ENCODE measurements around the gene CTNNBL1. TPM values are rescaled to one million over a fixed set of nuclear protein-coding genes. Genes with fewer than 3 reads are reported as not detected.
"Not testable (repeated sequence)": the region's sequence is repeated elsewhere in the genome, so short reads cannot be mapped to it uniquely, and the experiment has no call there.

CTNNBL1 gene
- total RNA-seq, 3 donors from 2014 or later (not counting 1 experiment from before 2014, with no cell fraction given): 59.1 to 75.6 (median 67.6) TPM

- TF ChIP-seq, protein P1, sequence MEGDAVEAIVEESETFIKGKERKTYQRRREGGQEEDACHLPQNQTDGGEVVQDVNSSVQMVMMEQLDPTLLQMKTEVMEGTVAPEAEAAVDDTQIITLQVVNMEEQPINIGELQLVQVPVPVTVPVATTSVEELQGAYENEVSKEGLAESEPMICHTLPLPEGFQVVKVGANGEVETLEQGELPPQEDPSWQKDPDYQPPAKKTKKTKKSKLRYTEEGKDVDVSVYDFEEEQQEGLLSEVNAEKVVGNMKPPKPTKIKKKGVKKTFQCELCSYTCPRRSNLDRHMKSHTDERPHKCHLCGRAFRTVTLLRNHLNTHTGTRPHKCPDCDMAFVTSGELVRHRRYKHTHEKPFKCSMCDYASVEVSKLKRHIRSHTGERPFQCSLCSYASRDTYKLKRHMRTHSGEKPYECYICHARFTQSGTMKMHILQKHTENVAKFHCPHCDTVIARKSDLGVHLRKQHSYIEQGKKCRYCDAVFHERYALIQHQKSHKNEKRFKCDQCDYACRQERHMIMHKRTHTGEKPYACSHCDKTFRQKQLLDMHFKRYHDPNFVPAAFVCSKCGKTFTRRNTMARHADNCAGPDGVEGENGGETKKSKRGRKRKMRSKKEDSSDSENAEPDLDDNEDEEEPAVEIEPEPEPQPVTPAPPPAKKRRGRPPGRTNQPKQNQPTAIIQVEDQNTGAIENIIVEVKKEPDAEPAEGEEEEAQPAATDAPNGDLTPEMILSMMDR (IDR thresholded peaks at IDR 0.05): no peak
- Mint-ChIP-seq H3K36me3 (no peaks in the 10 kb centered on the region), H3K4me3 (no peak overlapping the region), H3K9me3 (no peaks in the 10 kb centered on the region), H3K4me1 (peaks cover 34 to 47% of the 10 kb centered on the region in 2 donors), H3K27ac (no peak overlapping the region), H3K27me3 (ENCODE audit: low read depth in 2 of 2) (no peaks in the 10 kb centered on the region)
- H3K9me3 ChIP-seq (ENCODE audit: control insufficient read depth, insufficient read depth, low read length): no peaks in the 10 kb centered on the region
- no peaks in the 10 kb centered on the region for H3K27me3 ChIP-seq (ENCODE audit: control insufficient read depth, insufficient read depth, low read length)
- intact Hi-C loops (cut with micrococcal nuclease): no loop called here
- H3K4me1 ChIP-seq (ENCODE audit: control insufficient read depth, insufficient read depth, low read length): peaks cover 14% of the 10 kb centered on the region
- WGBS (ENCODE audit: insufficient coverage): 75% methylated on average over 4 of the region's 4 CpGs
- no peak overlapping the region for H3K4me3 ChIP-seq (ENCODE audit: low read length)
- H3K27ac ChIP-seq (ENCODE audit: low read length): no peak overlapping the region
- H3K36me3 ChIP-seq (ENCODE audit: control insufficient read depth, insufficient read depth, low read length): no peaks in the 10 kb centered on the region
- peak in 1 of 2 donors; percentile 11 for DNase-seq
- no peak for ATAC-seq
These were observed 3.5 kb downstream of the CTNNBL1 start for GRCh38 chr20:37697314-37697713.

DNA sequence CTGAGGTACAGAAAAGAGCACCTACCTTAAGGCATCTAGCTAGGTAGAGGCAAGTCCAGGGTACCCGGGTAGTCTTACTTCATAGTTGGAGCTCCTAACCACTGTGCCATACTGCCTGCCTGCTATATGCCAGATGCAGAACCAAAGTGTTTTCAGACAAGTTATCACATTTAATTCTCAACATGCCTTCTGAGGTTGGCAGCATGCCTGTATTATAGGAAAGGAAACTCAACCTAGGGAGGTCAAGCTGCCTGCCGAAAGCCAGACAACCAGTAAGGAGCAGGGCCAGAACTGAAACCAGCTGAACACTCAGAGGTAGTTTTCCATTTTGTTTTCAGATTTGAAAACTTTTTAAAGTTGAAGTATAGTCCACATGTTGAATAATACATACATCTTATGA, 5.4 kb downstream of the CTNNBL1 start:
- peaks cover 12% of the 10 kb centered on the region for H3K4me1 ChIP-seq (ENCODE audit: control insufficient read depth, insufficient read depth, low read length)
- TF ChIP-seq, protein P1 (IDR thresholded peaks at IDR 0.05): no peak
- ATAC-seq (no peak), DNase-seq (no peak)
- H3K36me3 Mint-ChIP-seq: no peaks in the 10 kb centered on the region
- no peaks in the 10 kb centered on the region for H3K27me3 Mint-ChIP-seq (ENCODE audit: low read depth in 2 of 2)
- intact Hi-C loops (cut with micrococcal nuclease): no loop called here
- WGBS (ENCODE audit: insufficient coverage): 94% methylated on average over 2 of the region's 2 CpGs
- H3K4me1 Mint-ChIP-seq: peaks cover 32 to 39% of the 10 kb centered on the region in 2 donors
- H3K36me3 ChIP-seq (ENCODE audit: control insufficient read depth, insufficient read depth, low read length): no peaks in the 10 kb centered on the region
- H3K9me3 ChIP-seq (ENCODE audit: control insufficient read depth, insufficient read depth, low read length): no peaks in the 10 kb centered on the region
- no peak overlapping the region for H3K27ac ChIP-seq (ENCODE audit: low read length)
- no peak overlapping the region for H3K4me3 Mint-ChIP-seq
- H3K27me3 ChIP-seq (ENCODE audit: control insufficient read depth, insufficient read depth, low read length): no peaks in the 10 kb centered on the region
- peak overlapping the region in 1 of 2 donors; percentile 33 for H3K27ac Mint-ChIP-seq
- H3K4me3 ChIP-seq (ENCODE audit: low read length): no peak overlapping the region
- no peaks in the 10 kb centered on the region for H3K9me3 Mint-ChIP-seq

DNA sequence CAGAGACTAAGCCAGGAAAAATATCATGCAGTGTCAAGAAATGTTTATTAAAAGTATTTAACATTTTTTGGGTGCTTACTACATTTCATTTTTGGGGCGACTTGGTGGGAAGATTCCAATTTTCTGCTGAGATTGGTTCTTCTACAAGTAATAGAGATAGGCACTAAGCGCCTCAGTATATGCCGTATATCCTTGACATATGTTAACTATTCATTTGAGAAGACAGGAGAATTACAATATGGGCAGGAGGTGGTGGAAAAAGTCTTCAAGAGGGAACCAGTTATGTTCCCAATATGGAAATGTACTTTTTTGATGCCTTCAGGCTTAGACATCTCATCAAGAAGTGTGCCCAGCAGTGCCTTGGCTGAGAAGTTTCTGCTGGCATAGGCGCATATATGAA, 6.5 kb downstream of the CTNNBL1 start:
- ATAC-seq: no peak
- Histone ChIP-seq H3K4me3 (ENCODE audit: low read length) (no peak overlapping the region), H3K27me3 (ENCODE audit: control insufficient read depth, insufficient read depth, low read length) (no peaks in the 10 kb centered on the region), H3K27ac (ENCODE audit: low read length) (no peak overlapping the region), H3K4me1 (ENCODE audit: control insufficient read depth, insufficient read depth, low read length) (peaks cover under 1% of the 10 kb centered on the region), H3K9me3 (ENCODE audit: control insufficient read depth, insufficient read depth, low read length) (no peaks in the 10 kb centered on the region), H3K36me3 (ENCODE audit: control insufficient read depth, insufficient read depth, low read length) (no peaks in the 10 kb centered on the region)
- no peak for DNase-seq
- 98% methylated on average over 4 of the region's 4 CpGs for WGBS (ENCODE audit: insufficient coverage)
- intact Hi-C loops (cut with micrococcal nuclease): no loop called here
- Mint-ChIP-seq H3K27me3 (ENCODE audit: low read depth in 2 of 2) (no peaks in the 10 kb centered on the region), H3K9me3 (no peaks in the 10 kb centered on the region), H3K36me3 (no peaks in the 10 kb centered on the region), H3K27ac (no peak overlapping the region), H3K4me3 (no peak overlapping the region), H3K4me1 (peaks cover 35 to 43% of the 10 kb centered on the region in 2 donors)
- TF ChIP-seq, protein P1 (IDR thresholded peaks at IDR 0.05): no peak

GRCh38 chr20:37701676-37702075, 7.8 kb downstream of the CTNNBL1 start:
- intact Hi-C loops (cut with micrococcal nuclease); H3K36me3 ChIP-seq (ENCODE audit: control insufficient read depth, insufficient read depth, low read length); H3K27me3 Mint-ChIP-seq (ENCODE audit: low read depth in 2 of 2); H3K4me3 Mint-ChIP-seq; H3K9me3 ChIP-seq (ENCODE audit: control insufficient read depth, insufficient read depth, low read length); H3K36me3 Mint-ChIP-seq; DNase-seq; H3K27ac Mint-ChIP-seq; H3K27ac ChIP-seq (ENCODE audit: low read length); H3K4me1 ChIP-seq (ENCODE audit: control insufficient read depth, insufficient read depth, low read length); H3K27me3 ChIP-seq (ENCODE audit: control insufficient read depth, insufficient read depth, low read length); H3K4me3 ChIP-seq (ENCODE audit: low read length); H3K9me3 Mint-ChIP-seq: not testable (repeated sequence)
- peaks cover 42 to 47% of the 10 kb centered on the region in 2 donors for H3K4me1 Mint-ChIP-seq
- ATAC-seq: peak in 1 of 3 donors; percentile 53
- WGBS (ENCODE audit: insufficient coverage): 92% methylated on average over 16 of the region's 17 CpGs

Data from natural killer cell (primary cell).